Endothelial cell of umbilical vein (primary cell): ENCODE results near the gene CLASRP.

ENCODE experiments used
- EZH2 ChIP-seq: IDR thresholded peaks from 2 replicates; pipeline ENCODE4 v1.6.1; 2012; ENCODE audit warnings: borderline replicate concordance, low read depth, mild to moderate bottlenecking, moderate library complexity, low read length, inconsistent platforms; ENCODE audit not compliant: severe bottlenecking
- FOS ChIP-seq: IDR thresholded peaks from 2 replicates; pipeline ENCODE4 v1.6.1; 2011; ENCODE audit warnings: mild to moderate bottlenecking, low read length, moderate library complexity, borderline replicate concordance; ENCODE audit not compliant: insufficient read depth
- GATA2 ChIP-seq: IDR thresholded peaks from 2 replicates; pipeline ENCODE4 v1.7.0; 2011; ENCODE audit warnings: low read depth, mild to moderate bottlenecking, moderate library complexity, mixed read lengths, low read length; ENCODE audit not compliant: insufficient read length, insufficient read depth
- JUN ChIP-seq: IDR thresholded peaks from 2 replicates; pipeline ENCODE4 v1.6.1; 2011; ENCODE audit warnings: borderline replicate concordance, low read depth; ENCODE audit not compliant: insufficient read length, insufficient read depth
- MYC ChIP-seq: IDR thresholded peaks from one replicate; pipeline ENCODE4 v1.6.1; 2011; ENCODE audit warnings: mild to moderate bottlenecking, low read depth, low read length
- POLR2A ChIP-seq: IDR thresholded peaks from 2 replicates; pipeline ENCODE4 v1.6.1; 2012; ENCODE audit warnings: low read depth, mild to moderate bottlenecking, control low read depth, low read length
- POLR2AphosphoS5 ChIP-seq: IDR thresholded peaks from 2 replicates; pipeline ENCODE4 v1.6.1; 2012; ENCODE audit warnings: low read depth, mild to moderate bottlenecking, control low read depth, low read length, moderate library complexity; ENCODE audit not compliant: insufficient read depth
- TF ChIP-seq, protein P1 (sequence below), 2 donors: IDR thresholded peaks; 1 replicate in 1 of 2; 2 replicates in 1 of 2; pipeline ENCODE4 v1.5.1; 2011; ENCODE audit warnings: low read length in 2 of 2, mild to moderate bottlenecking in 2 of 2, moderate library complexity in 2 of 2, control low read depth in 1 of 2, inconsistent platforms in 1 of 2, low read depth in 1 of 2; ENCODE audit not compliant: insufficient read depth in 1 of 2; ENCODE audit errors: extremely low read depth in 1 of 2
- TF ChIP-seq, protein P2 (sequence below): IDR thresholded peaks from 2 replicates; pipeline ENCODE4 v1.6.1; 2011; ENCODE audit not compliant: insufficient read depth, insufficient read length

DNA sequence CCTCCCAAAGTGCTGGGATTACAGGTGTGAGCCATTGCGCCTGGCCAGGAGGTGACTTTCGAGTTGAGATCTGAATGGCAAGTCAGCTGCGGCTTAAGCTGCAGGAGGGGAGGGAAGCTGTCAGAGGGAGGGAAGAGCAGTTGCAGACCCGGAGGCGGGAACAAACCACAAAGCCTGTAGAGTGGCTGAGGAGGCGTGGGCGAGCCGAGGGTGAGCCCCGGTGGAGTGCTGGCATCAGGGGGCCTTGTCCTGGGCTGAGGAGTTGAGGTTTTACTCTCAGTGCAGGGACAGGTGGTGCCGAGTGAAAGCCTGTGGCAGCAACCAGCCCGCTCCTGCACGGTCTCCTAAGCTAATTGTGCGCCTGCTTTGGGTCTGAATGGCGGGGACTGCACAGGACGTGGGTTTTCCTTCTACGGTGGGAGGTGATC, 78.3 kb downstream of the CLASRP start:
- TF ChIP-seq POLR2AphosphoS5 (no peak), POLR2A (no peak), FOS (no peak), MYC (no peak), EZH2 (no peak), JUN (no peak), GATA2 (no peak)
- TF ChIP-seq, protein P1, sequence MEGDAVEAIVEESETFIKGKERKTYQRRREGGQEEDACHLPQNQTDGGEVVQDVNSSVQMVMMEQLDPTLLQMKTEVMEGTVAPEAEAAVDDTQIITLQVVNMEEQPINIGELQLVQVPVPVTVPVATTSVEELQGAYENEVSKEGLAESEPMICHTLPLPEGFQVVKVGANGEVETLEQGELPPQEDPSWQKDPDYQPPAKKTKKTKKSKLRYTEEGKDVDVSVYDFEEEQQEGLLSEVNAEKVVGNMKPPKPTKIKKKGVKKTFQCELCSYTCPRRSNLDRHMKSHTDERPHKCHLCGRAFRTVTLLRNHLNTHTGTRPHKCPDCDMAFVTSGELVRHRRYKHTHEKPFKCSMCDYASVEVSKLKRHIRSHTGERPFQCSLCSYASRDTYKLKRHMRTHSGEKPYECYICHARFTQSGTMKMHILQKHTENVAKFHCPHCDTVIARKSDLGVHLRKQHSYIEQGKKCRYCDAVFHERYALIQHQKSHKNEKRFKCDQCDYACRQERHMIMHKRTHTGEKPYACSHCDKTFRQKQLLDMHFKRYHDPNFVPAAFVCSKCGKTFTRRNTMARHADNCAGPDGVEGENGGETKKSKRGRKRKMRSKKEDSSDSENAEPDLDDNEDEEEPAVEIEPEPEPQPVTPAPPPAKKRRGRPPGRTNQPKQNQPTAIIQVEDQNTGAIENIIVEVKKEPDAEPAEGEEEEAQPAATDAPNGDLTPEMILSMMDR (IDR thresholded peaks at IDR 0.05; ENCODE audit: extremely low read depth in 1 of 2, insufficient read depth in 1 of 2, low read depth in 1 of 2, low read length in 2 of 2), result no peak
- TF ChIP-seq, protein P2, sequence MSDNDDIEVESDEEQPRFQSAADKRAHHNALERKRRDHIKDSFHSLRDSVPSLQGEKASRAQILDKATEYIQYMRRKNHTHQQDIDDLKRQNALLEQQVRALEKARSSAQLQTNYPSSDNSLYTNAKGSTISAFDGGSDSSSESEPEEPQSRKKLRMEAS, result no peak
